HL-60/S4 treated with phorbol 12-myristate 13-acetate at 8.2 ng/mL for 4 days and 3 days (cell line): ENCODE data around the gene ANXA2.
"Not testable (repeated sequence)": the region's sequence is repeated elsewhere in the genome, so short reads cannot be mapped to it uniquely, and the experiment has no call there.

Experiments
- in situ Hi-C: fragments of 300-500 bp; cut with MboI; formaldehyde crosslinking; loops from 2 replicates; pipeline ENCODE4 v1.15.0; 2022; ENCODE audit warnings: low sequenced_read_pairs

The ANXA2 gene

DNA sequence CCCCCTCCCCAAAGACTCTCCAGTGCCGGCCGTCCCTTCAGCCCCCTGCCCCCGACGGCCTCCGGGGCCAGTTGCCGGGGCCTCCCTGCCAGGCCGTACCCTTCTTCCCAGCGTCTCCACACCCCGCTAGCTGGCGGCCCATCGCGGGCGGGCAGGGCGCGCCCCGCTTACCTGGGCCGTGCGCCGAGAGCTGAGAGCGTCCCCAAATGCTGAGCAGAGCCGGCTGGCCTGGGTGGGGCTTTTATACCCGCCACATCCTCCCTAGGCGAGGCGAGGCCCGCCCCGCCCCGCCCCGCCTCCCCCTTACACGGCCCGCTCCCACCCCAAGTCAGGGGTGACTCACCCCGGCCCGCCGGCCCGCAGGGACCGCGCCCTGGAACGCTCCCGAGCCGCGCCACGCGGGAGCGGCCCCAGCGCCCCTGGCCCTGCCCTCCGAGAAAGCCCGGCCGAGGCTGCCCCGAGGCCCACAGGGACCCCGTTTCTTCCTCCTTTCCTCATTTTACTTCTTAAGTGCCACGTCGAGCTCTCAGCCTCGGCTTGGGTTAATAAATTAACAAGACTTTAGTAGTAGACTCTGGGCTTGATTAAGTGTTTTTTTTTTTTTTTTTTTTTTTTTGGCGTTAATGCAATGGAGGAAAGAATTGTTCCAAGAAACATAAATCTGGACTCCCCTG, at the start of gene ANXA2:
TSS of gene ANXA2 (minus strand) at position 215 of the 674 bp plus-strand sequence. CDS start 11,911 bp downstream, outside the sequence.
- in situ Hi-C loops: no loop called here

- in situ Hi-C loops: no loop called here
These were observed 46.6 kb upstream of the ANXA2 start for GRCh38 chr15:60444289-60444912.

DNA sequence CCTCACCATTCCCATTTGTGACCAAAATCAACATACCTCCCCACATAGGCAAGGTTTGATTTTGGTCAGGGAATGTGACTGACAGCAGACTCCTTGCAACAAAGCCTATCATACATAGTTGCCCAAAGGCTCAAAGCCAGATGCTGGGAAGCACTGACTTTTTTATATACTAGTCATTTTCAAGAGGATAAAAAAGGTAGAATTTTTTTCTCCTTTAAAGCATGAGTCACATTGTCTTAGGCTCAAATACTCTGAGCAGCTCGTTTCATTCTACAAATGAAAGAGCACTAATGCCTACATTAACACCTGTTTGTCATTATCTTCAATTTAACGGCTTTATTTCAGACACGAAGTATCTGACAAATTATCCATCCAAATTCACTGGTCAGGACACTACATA, 45.0 kb upstream of the ANXA2 start:
- in situ Hi-C loops: no loop called here

- in situ Hi-C loops: no loop called here
These were observed 44.4 kb upstream of the ANXA2 start for GRCh38 chr15:60442031-60442650.

DNA sequence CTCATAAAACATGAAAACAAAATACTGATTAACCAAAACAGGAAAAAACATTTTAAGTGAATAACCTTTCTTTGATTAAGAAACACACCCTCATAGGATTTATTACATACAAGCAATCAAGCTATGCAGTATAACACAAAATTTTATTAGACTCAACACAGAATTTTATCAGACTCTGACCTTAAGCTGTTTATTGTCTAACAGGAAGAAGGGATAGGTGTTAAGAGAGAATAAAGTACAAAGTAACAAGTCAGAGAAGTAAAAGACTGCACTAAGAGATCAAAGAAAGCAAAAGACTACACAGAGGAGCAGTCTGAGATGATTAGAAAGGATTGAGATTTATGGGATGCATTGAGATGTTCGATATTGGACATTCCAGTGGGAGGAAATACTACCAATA, 43.5 kb upstream of the ANXA2 start:
- in situ Hi-C loops: no loop called here

DNA sequence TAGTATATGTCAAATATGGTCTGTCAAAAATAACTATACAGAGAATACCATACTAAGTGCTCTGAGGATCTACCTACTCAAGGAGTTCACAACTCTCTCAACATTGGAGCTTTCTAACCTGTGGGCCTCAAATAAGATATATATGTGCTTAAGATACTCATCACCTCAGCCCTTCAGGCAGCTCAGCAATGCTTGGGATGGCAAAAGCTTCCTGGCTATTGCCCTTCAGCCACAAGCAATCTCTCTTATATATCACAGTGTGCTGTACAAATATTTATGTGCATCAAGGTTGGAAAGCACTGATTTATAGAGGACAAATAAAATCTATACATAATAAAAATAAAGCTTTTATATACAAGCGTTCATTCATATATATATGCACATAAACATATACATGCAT, 40.9 kb upstream of the ANXA2 start:
- in situ Hi-C loops: no loop called here

GRCh38 chr15:60428935-60429334, 31.1 kb upstream of the ANXA2 start:
- in situ Hi-C loops: no loop called here

- in situ Hi-C loops: no loop called here
These were observed 29.2 kb upstream of the ANXA2 start for GRCh38 chr15:60426870-60427508.

- in situ Hi-C loops: no loop called here
These were observed 27.7 kb upstream of the ANXA2 start for GRCh38 chr15:60425461-60425860.

- in situ Hi-C loops: no loop called here
These were observed 26.2 kb upstream of the ANXA2 start for GRCh38 chr15:60424006-60424405.

- in situ Hi-C loops: no loop called here
These were observed 25.8 kb upstream of the ANXA2 start for GRCh38 chr15:60423537-60423936.

DNA sequence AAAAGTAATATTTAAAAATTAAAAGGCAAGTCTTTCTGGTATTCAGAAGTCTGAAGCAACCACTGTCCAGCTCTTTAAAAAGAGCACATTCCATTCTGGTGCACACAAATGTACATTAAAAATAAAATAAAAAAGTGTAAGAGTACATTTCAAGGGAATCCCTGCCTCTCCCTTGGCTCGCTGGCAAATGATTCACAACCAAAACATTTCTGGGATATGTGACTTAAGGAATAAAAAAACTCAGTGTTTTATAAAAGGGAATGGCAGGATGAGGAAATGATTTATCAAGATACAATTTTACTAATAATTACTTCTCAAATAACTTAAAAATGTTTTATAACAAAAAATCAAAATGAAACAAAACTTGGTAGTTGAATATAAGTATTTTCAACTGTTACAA, 23.8 kb upstream of the ANXA2 start:
- in situ Hi-C loops: no loop called here

- in situ Hi-C loops: no loop called here
These were observed 22.5 kb upstream of the ANXA2 start for GRCh38 chr15:60420203-60420716.

DNA sequence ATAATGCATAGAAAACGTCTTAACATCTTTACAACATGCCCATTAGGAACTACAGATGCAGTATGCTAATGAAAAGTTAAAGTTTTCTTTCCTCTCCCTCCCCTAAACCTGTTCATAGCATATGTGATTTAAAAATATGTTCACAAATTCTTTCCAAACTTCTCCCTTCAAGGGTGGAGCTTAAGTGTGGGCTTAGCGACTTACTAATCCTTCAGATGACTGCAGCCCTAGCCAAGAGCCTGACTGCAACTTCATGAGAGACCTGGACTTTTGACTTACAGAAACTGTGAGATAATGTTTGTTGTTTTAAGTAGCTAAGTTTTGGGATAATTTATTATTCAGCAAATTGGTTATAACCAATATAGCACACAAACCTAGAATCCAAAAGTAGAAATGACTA, 22.0 kb upstream of the ANXA2 start:
- in situ Hi-C loops: no loop called here

DNA sequence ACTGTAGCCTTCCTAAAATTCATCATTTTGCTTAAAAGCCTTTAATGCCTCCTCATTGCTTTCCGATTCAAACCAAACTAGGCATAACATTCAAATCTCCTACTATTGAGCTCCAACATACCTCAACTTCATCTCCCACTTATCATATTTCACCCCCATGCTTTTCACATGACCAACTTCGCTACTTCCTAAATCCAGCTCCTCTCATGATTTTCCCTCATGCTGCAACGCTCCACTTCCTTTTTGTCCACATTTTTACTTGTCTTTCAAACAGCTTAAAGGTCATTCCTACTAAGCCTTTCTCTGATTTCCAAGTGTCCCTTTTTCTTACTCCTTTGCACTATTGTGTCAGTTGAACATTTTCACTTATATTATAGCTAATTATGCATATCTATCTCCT, 20.3 kb upstream of the ANXA2 start:
- in situ Hi-C loops: no loop called here

- in situ Hi-C loops: no loop called here
These were observed 19.3 kb upstream of the ANXA2 start for GRCh38 chr15:60417112-60417511.

DNA sequence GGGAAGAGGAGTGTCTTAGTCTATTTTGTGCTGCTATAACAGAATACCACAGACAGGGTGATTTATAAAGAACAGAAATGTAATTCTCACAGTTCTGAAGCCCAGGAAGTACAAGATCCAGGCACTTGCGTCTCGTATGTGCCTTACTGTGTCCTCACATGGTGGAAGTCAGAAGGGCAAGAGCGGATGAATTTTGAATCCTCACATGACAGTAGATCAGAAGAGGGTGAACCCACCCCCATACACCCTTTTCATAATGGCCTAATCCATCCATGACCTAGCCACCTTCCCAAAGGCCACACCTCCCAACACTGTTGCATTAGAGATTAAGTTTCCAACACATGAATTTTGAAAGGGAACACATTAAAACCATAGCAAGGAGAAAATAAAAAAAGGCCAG, 18.7 kb upstream of the ANXA2 start:
- in situ Hi-C loops: no loop called here

GRCh38 chr15:60414016-60414682, 16.4 kb upstream of the ANXA2 start:
- in situ Hi-C loops: no loop called here

GRCh38 chr15:60413231-60413824, 15.5 kb upstream of the ANXA2 start:
- in situ Hi-C loops: no loop called here

GRCh38 chr15:60412807-60413206, 15.0 kb upstream of the ANXA2 start:
- in situ Hi-C loops: not testable (repeated sequence)
